H1 (cell line): Measurements from ENCODE around the gene ACBD5. TPM values are rescaled to one million over a fixed set of nuclear protein-coding genes. Genes with fewer than 3 reads are reported as not detected.

Source experiments
- CTCF ChIA-PET: fragments of 300-600 bp; sonication (Branson Sonifier 250); formaldehyde crosslinking; loops from one replicate; lab custom pipeline; 2021; ENCODE audit not compliant: partially characterized antibody; lab: Charles Lee
- POLR2A ChIA-PET: fragments of 300-600 bp; sonication (Branson Sonifier 250); formaldehyde crosslinking; loops from one replicate; lab custom pipeline; 2021; ENCODE audit warnings: inconsistent platforms; ENCODE audit not compliant: partially characterized antibody; lab: Charles Lee
- DNase-seq, 2 experiments: peaks; one replicate each; pipeline versions ENCODE4 v3.0.0 to v3.0.0-alpha.2; 2010 to 2022; ENCODE audit warnings: low spot score in 2 of 2, low read depth in 1 of 2, mixed read lengths in 1 of 2
- FAIRE-seq: peaks from 2 replicates; lab custom pipeline; 2011; peaks lifted over from hg19 to GRCh38; lab: Jason Lieb, UNC
- H2AFZ ChIP-seq: 2 replicates; pipeline ENCODE4 v1.8.1; 2012; ENCODE audit warnings: low read length, inconsistent platforms
- H2AK5ac ChIP-seq: 2 replicates; pipeline ENCODE4 v1.6.1; 2013; ENCODE audit warnings: low read depth, low read length
- H2BK120ac ChIP-seq: replicated peaks from 2 replicates; pipeline ENCODE3; 2013; ENCODE audit warnings: low read depth, low read length, inconsistent platforms
- H2BK12ac ChIP-seq: 2 replicates; pipeline ENCODE4 v1.6.1; 2013; ENCODE audit warnings: low read depth, low read length
- H2BK15ac ChIP-seq: 2 replicates; pipeline ENCODE4 v1.6.1; 2013; ENCODE audit warnings: low read length
- H2BK20ac ChIP-seq: 2 replicates; pipeline ENCODE4 v1.6.1; 2013; ENCODE audit warnings: low read length
- H2BK5ac ChIP-seq: 2 replicates; pipeline ENCODE4 v1.6.1; 2013; ENCODE audit warnings: low read depth, low read length
- H3K14ac ChIP-seq: 2 replicates; pipeline ENCODE4 v1.6.1; 2013; ENCODE audit warnings: inconsistent platforms; ENCODE audit not compliant: insufficient read length
- H3K18ac ChIP-seq: 2 replicates; pipeline ENCODE4 v1.6.1; 2013; ENCODE audit warnings: low read length; ENCODE audit errors: extremely low read depth
- H3K23ac ChIP-seq: 2 replicates; pipeline ENCODE4 v1.6.1; 2013; ENCODE audit warnings: inconsistent platforms; ENCODE audit not compliant: insufficient read length
- H3K23me2 ChIP-seq: 2 replicates; pipeline ENCODE4 v1.6.1; 2013; ENCODE audit warnings: low read depth, low read length
- H3K27ac ChIP-seq: 2 replicates; pipeline ENCODE4 v1.6.1; 2011; ENCODE audit warnings: low read depth, low read length, inconsistent platforms
- H3K27me3 ChIP-seq, 4 experiments: replicated peaks in 1 of 4; 1 replicate in 1 of 4; 2 replicates in 3 of 4; pipeline versions ENCODE4 v1.6.1 to v1.8.1; 2011 to 2013; ENCODE audit warnings: low read length in 3 of 4, mild to moderate bottlenecking in 3 of 4, inconsistent platforms in 2 of 4, mixed read lengths in 2 of 4, moderate library complexity in 1 of 4; ENCODE audit not compliant: control insufficient read depth in 3 of 4, insufficient read depth in 3 of 4; ENCODE audit errors: extremely low read depth in 1 of 4
- H3K36me3 ChIP-seq, 4 experiments: 2 replicates each; pipeline versions ENCODE4 v1.6.1 to v1.8.1; 2011 to 2013; ENCODE audit warnings: mild to moderate bottlenecking in 4 of 4, low read length in 3 of 4, moderate library complexity in 2 of 4, control low read depth in 1 of 4, inconsistent platforms in 1 of 4; ENCODE audit not compliant: insufficient read depth in 4 of 4, control insufficient read depth in 2 of 4
- H3K4ac ChIP-seq: replicated peaks from 2 replicates; pipeline ENCODE3; 2013; ENCODE audit warnings: low read length, low read depth, mixed read lengths, inconsistent platforms; ENCODE audit not compliant: insufficient read length
- H3K4me1 ChIP-seq, 4 experiments: replicated peaks in 1 of 4; 1 replicate in 1 of 4; 2 replicates in 3 of 4; pipeline versions ENCODE4 v1.6.1 to v1.8.1; 2011 to 2013; ENCODE audit warnings: low read length in 3 of 4, inconsistent platforms in 2 of 4, mixed read lengths in 1 of 4; ENCODE audit not compliant: insufficient read depth in 4 of 4, control insufficient read depth in 3 of 4
- H3K4me2 ChIP-seq, 2 experiments: 2 replicates each; pipeline versions ENCODE4 v1.6.1 to v1.8.1; 2011 to 2013; ENCODE audit warnings: low read depth in 2 of 2, low read length in 2 of 2, control low read depth in 1 of 2, inconsistent platforms in 1 of 2, mild to moderate bottlenecking in 1 of 2; ENCODE audit not compliant: insufficient read depth in 1 of 2
- H3K4me3 ChIP-seq, 4 experiments: fragments of 200-600, 300-600 bp in 1 of 4; sonication (generic), shearing (Covaris generic), sonication (Bioruptor Twin) in 1 of 4; 2 replicates each; pipeline versions ENCODE4 v1.5.1 to v1.8.1; 2011 to 2016; ENCODE audit warnings: low read length in 4 of 4, low read depth in 3 of 4, control low read depth in 2 of 4, inconsistent platforms in 2 of 4, mild to moderate bottlenecking in 2 of 4, mixed read lengths in 1 of 4, moderate library complexity in 1 of 4; ENCODE audit not compliant: insufficient read depth in 2 of 4; ENCODE audit errors: extremely low read depth in 1 of 4
- H3K56ac ChIP-seq: replicated peaks from 2 replicates; pipeline ENCODE3; 2013; ENCODE audit warnings: low read depth, mild to moderate bottlenecking, mixed read lengths, low read length, inconsistent platforms; ENCODE audit not compliant: insufficient read length
- H3K79me1 ChIP-seq: 2 replicates; pipeline ENCODE4 v1.6.1; 2013; ENCODE audit warnings: low read depth, low read length, control low read depth
- H3K79me2 ChIP-seq, 2 experiments: 2 replicates each; pipeline versions ENCODE4 v1.6.1 to v1.8.1; 2012 to 2013; ENCODE audit warnings: low read length in 2 of 2, mild to moderate bottlenecking in 2 of 2, inconsistent platforms in 1 of 2; ENCODE audit not compliant: insufficient read depth in 2 of 2, control insufficient read depth in 1 of 2
- H3K9ac ChIP-seq, 4 experiments: replicated peaks in 1 of 4; 1 replicate in 1 of 4; 2 replicates in 3 of 4; pipeline versions ENCODE4 v1.6.1 to v1.8.1; 2011 to 2013; ENCODE audit warnings: low read depth in 3 of 4, low read length in 3 of 4, control low read depth in 2 of 4, mild to moderate bottlenecking in 2 of 4, moderate library complexity in 2 of 4, inconsistent platforms in 1 of 4; ENCODE audit errors: extremely low read depth in 1 of 4
- H3K9me3 ChIP-seq, 2 experiments: 2 replicates each; pipeline versions ENCODE4 v1.6.1 to v1.8.1; 2012 to 2013; ENCODE audit warnings: mild to moderate bottlenecking in 2 of 2, moderate library complexity in 2 of 2, control low read depth in 1 of 2, inconsistent platforms in 1 of 2, low read depth in 1 of 2, low read length in 1 of 2, mixed read lengths in 1 of 2; ENCODE audit not compliant: insufficient read depth in 2 of 2
- H4K20me1 ChIP-seq, 2 experiments: replicated peaks in 1 of 2; 2 replicates each; pipeline versions ENCODE3 to v1.8.1; 2011 to 2013; ENCODE audit warnings: inconsistent platforms in 2 of 2, low read length in 2 of 2, mild to moderate bottlenecking in 1 of 2; ENCODE audit not compliant: insufficient read depth in 2 of 2, control insufficient read depth in 1 of 2
- H4K5ac ChIP-seq: 2 replicates; pipeline ENCODE4 v1.6.1; 2013; ENCODE audit warnings: low read length, low read depth, mixed read lengths, inconsistent platforms; ENCODE audit not compliant: insufficient read length
- H4K8ac ChIP-seq: 2 replicates; pipeline ENCODE4 v1.8.0; 2013; ENCODE audit warnings: mild to moderate bottlenecking, moderate library complexity, low read length, inconsistent platforms; ENCODE audit not compliant: insufficient read depth; ENCODE audit errors: extremely low read depth
- H4K91ac ChIP-seq: replicated peaks from 2 replicates; pipeline ENCODE3; 2013; ENCODE audit warnings: low read length, mixed read lengths, inconsistent platforms; ENCODE audit not compliant: insufficient read length
- BCL11A ChIP-seq, 2 experiments: IDR thresholded peaks; one replicate each; pipeline ENCODE4 v1.6.1; 2011; ENCODE audit warnings: low read depth in 2 of 2, low read length in 2 of 2, mild to moderate bottlenecking in 2 of 2
- BRCA1 ChIP-seq: IDR thresholded peaks from 2 replicates; pipeline ENCODE4 v1.6.1; 2012; ENCODE audit warnings: low read depth, low read length, improper control_type of control experiment
- CEBPB ChIP-seq: IDR thresholded peaks from 2 replicates; pipeline ENCODE4 v1.6.1; 2012; ENCODE audit warnings: low read depth, low read length
- CHD1 ChIP-seq: IDR thresholded peaks from 2 replicates; pipeline ENCODE4 v1.6.1; 2012; ENCODE audit warnings: low read depth, low read length, improper control_type of control experiment
- CTBP2 ChIP-seq: IDR thresholded peaks from 2 replicates; pipeline ENCODE4 v1.7.0; 2011; ENCODE audit warnings: borderline replicate concordance, mild to moderate bottlenecking, moderate library complexity, mixed read lengths, low read length; ENCODE audit not compliant: insufficient read depth, insufficient read length
- GABPA ChIP-seq: IDR thresholded peaks from 2 replicates; pipeline ENCODE4 v1.6.1; 2011; ENCODE audit warnings: mild to moderate bottlenecking, low read length, moderate library complexity, borderline replicate concordance; ENCODE audit not compliant: insufficient read depth
- KDM1A ChIP-seq: fragments of 200-600, 300-600 bp; sonication (generic); IDR thresholded peaks from 2 replicates; pipeline ENCODE4 v1.7.1; 2016; ENCODE audit warnings: mild to moderate bottlenecking, low read length, borderline replicate concordance
- KDM4A ChIP-seq: IDR thresholded peaks from one replicate; pipeline ENCODE4 v1.7.1; 2012; ENCODE audit warnings: low read depth, mild to moderate bottlenecking, moderate library complexity, low read length, inconsistent platforms; ENCODE audit not compliant: severe bottlenecking
- MAFK ChIP-seq: IDR thresholded peaks from 2 replicates; pipeline ENCODE4 v1.6.1; 2012; ENCODE audit warnings: low read depth, mild to moderate bottlenecking, improper control_type of control experiment, low read length
- NRF1 ChIP-seq: IDR thresholded peaks from 2 replicates; pipeline ENCODE4 v1.6.1; 2011; ENCODE audit warnings: mild to moderate bottlenecking, low read depth, low read length, improper control_type of control experiment
- POU5F1 ChIP-seq: IDR thresholded peaks from 2 replicates; pipeline ENCODE4 v1.6.1; 2011; ENCODE audit warnings: low read depth, mild to moderate bottlenecking, low read length, moderate library complexity
- SIX5 ChIP-seq: IDR thresholded peaks from 2 replicates; pipeline ENCODE4 v1.6.1; 2011; ENCODE audit warnings: mild to moderate bottlenecking, low read depth, low read length
- WGBS, 2 experiments: shearing (Covaris generic) in 1 of 2; methylation state at CpG; one replicate each; pipeline versions ENCODE4 v1.1.6 to v1.1.7; 2013 to 2015; ENCODE audit warnings: low lambda C conversion rate in 2 of 2, mixed read lengths in 2 of 2, inconsistent platforms in 1 of 2, low coverage in 1 of 2, missing lambda C conversion rate in 1 of 2; ENCODE audit not compliant: insufficient replicate concordance in 2 of 2, insufficient coverage in 1 of 2, insufficient read length in 1 of 2; ENCODE audit errors: extremely low coverage in 1 of 2, missing lambda C conversion rate in 1 of 2; 5-methylcytosine and 5-hydroxymethylcytosine counted together
- polyA plus RNA-seq, 7 experiments: library from polyadenylated mRNA; depleted of rRNA in 3 of 7; stranded (reverse) in 5 of 7; unstranded in 2 of 7; fragments of >200 nt in 5 of 7; fragments of 200-250 nt in 2 of 7; gene quantifications; 1 replicate in 5 of 7; 2 replicates in 1 of 7; 4 replicates in 1 of 7; pipeline versions ENCODE4 v1.2.1 to v1.2.3, GENCODE V29; 2011 to 2013; ENCODE audit warnings: missing spikeins in 2 of 7, mixed read lengths in 2 of 7
- total RNA-seq: library from RNA; stranded (reverse); fragmentation: NEBNext Ultra II Directional; extraction: Animal tissue kit (Norgen Biotek cat#: 25700); gene quantifications from 2 replicates; pipeline ENCODE4 v1.2.1, GENCODE V29; 2021
- TF ChIP-seq, protein P1 (sequence below): IDR thresholded peaks from 2 replicates; pipeline ENCODE4 v1.6.1; 2011; ENCODE audit warnings: low read depth, mild to moderate bottlenecking, low read length; ENCODE audit not compliant: insufficient read depth

The ACBD5 gene
- total and polyA plus RNA-seq, 2 of the 8 experiments (the other 6 are each of a cell fraction or from before 2014, with no cell fraction given), result 4.6 to 15.9 TPM

GRCh38 chr10:27197980-27198620, 42.5 kb downstream of the ACBD5 start:
- H2BK12ac ChIP-seq, result no peak overlapping the region
- H3K14ac ChIP-seq, result no peak overlapping the region
- H2BK20ac ChIP-seq, result no peak overlapping the region
- CTCF ChIA-PET, result interaction anchor here (0.6 kb wide), 1 partner anchor 19 kb away, joined by 3 read pairs; no protein-coding TSS in a partner anchor
- no peak overlapping the region for H3K9ac ChIP-seq
- no peak overlapping the region for H4K5ac ChIP-seq
- no peak overlapping the region for H3K23ac ChIP-seq
- H3K9me3 ChIP-seq, result no peaks in the 10 kb centered on the region
- H2AFZ ChIP-seq, result no peak overlapping the region
- DNase-seq, result no peak
- no peaks in the 10 kb centered on the region for H3K27me3 ChIP-seq
- H2BK15ac ChIP-seq, result no peak overlapping the region
- POLR2A ChIA-PET, result interaction anchor here (1.3 kb wide), 2 partner anchors 13 to 44 kb away, joined by 3 to 4 read pairs; partner anchors contain the start of gene YME1L1
- H4K91ac ChIP-seq, result no peak overlapping the region
- H4K20me1 ChIP-seq, result no peaks in the 10 kb centered on the region
- H3K4me3 ChIP-seq, result no peak overlapping the region
- no peak overlapping the region for H3K18ac ChIP-seq
- H3K4me1 ChIP-seq, result no peaks in the 10 kb centered on the region
- H3K27ac ChIP-seq, result no peak overlapping the region
- no peak overlapping the region for H4K8ac ChIP-seq
- no peaks in the 10 kb centered on the region for H3K79me2 ChIP-seq
- 67% methylated on average over 2 of the region's 2 CpGs; no CpG with 5 or more reads in 1 of the 2 experiments for WGBS, 2 experiments
- no peaks in the 10 kb centered on the region; a peak in 1 of 8 replicates for H3K36me3 ChIP-seq
- no peak overlapping the region for H3K4ac ChIP-seq
- H2BK5ac ChIP-seq, result no peak overlapping the region
- no peak overlapping the region for H2AK5ac ChIP-seq
- H3K4me2 ChIP-seq, result no peak overlapping the region
- no peak overlapping the region for H2BK120ac ChIP-seq
- no peak overlapping the region for H3K56ac ChIP-seq
- no peaks in the 10 kb centered on the region for H3K23me2 ChIP-seq
- H3K79me1 ChIP-seq, result no peaks in the 10 kb centered on the region
- FAIRE-seq, result no peak
- TF ChIP-seq SIX5, result no peak
- TF ChIP-seq CHD1, result no peak
- no peak for TF ChIP-seq KDM1A
- no peak for TF ChIP-seq BRCA1
- no peak for TF ChIP-seq POU5F1
- TF ChIP-seq GABPA, result no peak
- TF ChIP-seq CTBP2, result no peak
- TF ChIP-seq NRF1, result no peak
- TF ChIP-seq KDM4A, result no peak
- no peak for TF ChIP-seq MAFK
- no peak for TF ChIP-seq CEBPB
- TF ChIP-seq, protein P1, sequence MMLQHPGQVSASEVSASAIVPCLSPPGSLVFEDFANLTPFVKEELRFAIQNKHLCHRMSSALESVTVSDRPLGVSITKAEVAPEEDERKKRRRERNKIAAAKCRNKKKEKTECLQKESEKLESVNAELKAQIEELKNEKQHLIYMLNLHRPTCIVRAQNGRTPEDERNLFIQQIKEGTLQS, result no peak
- TF ChIP-seq BCL11A (IDR thresholded peaks at IDR 0.05; ENCODE audit: low read depth in 2 of 2, low read length in 2 of 2), result no peak
